Measurements from ENCODE around the gene VSX2.

GRCh38 chr14:74259513-74259912 is 20.3 kb downstream of the VSX2 start:
- TF ChIP-seq EZH2 (IDR thresholded peaks at IDR 0.05; ENCODE audit: borderline replicate concordance, insufficient read depth, low read length, poor library complexity, severe bottlenecking) (no peak), CTCF (IDR thresholded peaks at IDR 0.05; ENCODE audit: poor library complexity, severe bottlenecking) (no peak), EP300 (conservative IDR thresholded peaks at IDR 0.05; ENCODE audit: poor library complexity, severe bottlenecking) (no peak), REST (IDR thresholded peaks at IDR 0.05; ENCODE audit: borderline replicate concordance) (no peak), POLR2AphosphoS5 (IDR thresholded peaks at IDR 0.05) (no peak), SMC3 (conservative IDR thresholded peaks at IDR 0.05; ENCODE audit: poor library complexity) (no peak), RAD21 (conservative IDR thresholded peaks at IDR 0.05) (no peak), MXI1 (conservative IDR thresholded peaks at IDR 0.05; ENCODE audit: poor library complexity, severe bottlenecking) (no peak)

Data from neural cell (in vitro differentiated cells).